ENCODE measurements around the gene UTP11.

UTP11 gene

GRCh38 chr1:37995751-37996345 is 16.7 kb upstream of the UTP11 start:
- TF ChIP-seq BACH2 (CRISPR knock-in tag; IDR thresholded peaks at IDR 0.05; ENCODE audit: borderline replicate concordance) (no peak), ZFP30 (CRISPR knock-in tag; IDR thresholded peaks at IDR 0.05) (no peak), GLIS3 (CRISPR knock-in tag; IDR thresholded peaks at IDR 0.05) (no peak), ZNF565 (CRISPR knock-in tag; conservative IDR thresholded peaks at IDR 0.05; ENCODE audit: low read depth) (no peak), CSDC2 (CRISPR knock-in tag; IDR thresholded peaks at IDR 0.05) (no peak), RARB (CRISPR knock-in tag; IDR thresholded peaks at IDR 0.05) (no peak), ESRRG (CRISPR knock-in tag; IDR thresholded peaks at IDR 0.05) (no peak), ZNF70 (CRISPR knock-in tag; IDR thresholded peaks at IDR 0.05) (no peak), TOX (CRISPR knock-in tag; IDR thresholded peaks at IDR 0.05; ENCODE audit: borderline replicate concordance) (no peak), TSHZ2 (CRISPR knock-in tag; IDR thresholded peaks at IDR 0.05) (no peak), TCF4 (CRISPR knock-in tag; IDR thresholded peaks at IDR 0.05; ENCODE audit: borderline replicate concordance) (no peak; the same call in 1 of the 2 replicates), PATZ1 (CRISPR knock-in tag; IDR thresholded peaks at IDR 0.05; ENCODE audit: borderline replicate concordance) (no peak), ARNTL (CRISPR knock-in tag; IDR thresholded peaks at IDR 0.05; ENCODE audit: borderline replicate concordance, low read depth) (no peak), CREB5 (CRISPR knock-in tag; IDR thresholded peaks at IDR 0.05; ENCODE audit: low read depth) (no peak)
- peak; percentile 59 for ATAC-seq

- ATAC-seq: no peak
- TF ChIP-seq ZNF565 (CRISPR knock-in tag; conservative IDR thresholded peaks at IDR 0.05; ENCODE audit: low read depth): no peak
- TF ChIP-seq GLIS3 (CRISPR knock-in tag; IDR thresholded peaks at IDR 0.05): no peak
- TF ChIP-seq BACH2 (CRISPR knock-in tag; IDR thresholded peaks at IDR 0.05; ENCODE audit: borderline replicate concordance): no peak
- TF ChIP-seq TOX (CRISPR knock-in tag; IDR thresholded peaks at IDR 0.05; ENCODE audit: borderline replicate concordance): no peak
- no peak for TF ChIP-seq RARB (CRISPR knock-in tag; IDR thresholded peaks at IDR 0.05)
- no peak for TF ChIP-seq PATZ1 (CRISPR knock-in tag; IDR thresholded peaks at IDR 0.05; ENCODE audit: borderline replicate concordance)
- TF ChIP-seq CSDC2 (CRISPR knock-in tag; IDR thresholded peaks at IDR 0.05): no peak
- no peak for TF ChIP-seq OSR1 (CRISPR knock-in tag; IDR thresholded peaks at IDR 0.05)
- no peak for TF ChIP-seq ZNF70 (CRISPR knock-in tag; IDR thresholded peaks at IDR 0.05)
- no peak for TF ChIP-seq ZFP30 (CRISPR knock-in tag; IDR thresholded peaks at IDR 0.05)
- no peak for TF ChIP-seq ZFP3 (CRISPR knock-in tag; IDR thresholded peaks at IDR 0.05)
- no peak for TF ChIP-seq ZC3H10 (CRISPR knock-in tag; IDR thresholded peaks at IDR 0.05)
- TF ChIP-seq PPARA (CRISPR knock-in tag; IDR thresholded peaks at IDR 0.05; ENCODE audit: borderline replicate concordance): no peak
- TF ChIP-seq CREB5 (CRISPR knock-in tag; IDR thresholded peaks at IDR 0.05; ENCODE audit: low read depth): no peak
Measured at GRCh38 chr1:37997256-37998088, 15.1 kb upstream of the UTP11 start.
